Progenitor cell of endocrine pancreas (in vitro differentiated cells): ENCODE measurements around the gene ASB15. TPM values are rescaled to one million over a fixed set of nuclear protein-coding genes. Genes with fewer than 3 reads are reported as not detected.

Experiments used
- DNase-seq: peaks from one replicate; pipeline ENCODE4 v3.0.0; 2021; ENCODE audit warnings: low spot score; ENCODE audit not compliant: unreplicated experiment
- H3K27ac Mint-ChIP-seq: 2 replicates; pipeline ENCODE4 v1.8.0; 2021; ENCODE audit warnings: mild to moderate bottlenecking, moderate library complexity, mixed read lengths
- H3K27me3 Mint-ChIP-seq: 2 replicates; pipeline ENCODE4 v1.8.0; 2021; ENCODE audit warnings: mixed read lengths
- H3K36me3 Mint-ChIP-seq: 2 replicates; pipeline ENCODE4 v1.8.0; 2022; ENCODE audit warnings: mixed read lengths; ENCODE audit not compliant: insufficient read depth
- H3K4me1 Mint-ChIP-seq: 2 replicates; pipeline ENCODE4 v1.8.0; 2021; ENCODE audit warnings: low read depth, mixed read lengths
- H3K4me3 Mint-ChIP-seq: 2 replicates; pipeline ENCODE4 v1.8.0; 2021; ENCODE audit warnings: low read depth, mild to moderate bottlenecking, moderate library complexity, mixed read lengths
- H3K9me3 Mint-ChIP-seq: 2 replicates; pipeline ENCODE4 v1.8.0; 2021; ENCODE audit warnings: low read depth, mixed read lengths
- CTCF ChIP-seq: fragments of 200-600 bp; sonication (generic); IDR thresholded peaks from one replicate; pipeline ENCODE4 v1.5.0; 2021; ENCODE audit warnings: antibody characterized with exemption, mild to moderate bottlenecking; ENCODE audit not compliant: unreplicated experiment
- total RNA-seq: library from RNA; stranded (reverse); gene quantifications from 2 replicates; pipeline ENCODE4 v1.2.1, GENCODE V29; 2021

Gene ASB15
- total RNA-seq, 1 donor from 2014 or later = not detected

GRCh38 chr7:123557398-123558288, 44.0 kb upstream of the ASB15 start, which contains the start of gene NDUFA5:
Gene NDUFA5, minus strand, starts transcription at chr7:123557818. Its CDS starts 23 bp downstream, at chr7:123557795.
- no peaks in the 10 kb centered on the region for H3K9me3 Mint-ChIP-seq
- no peak within 1 kb of the TSS for H3K4me3 Mint-ChIP-seq
- H3K27me3 Mint-ChIP-seq = no peaks in the 10 kb centered on the region
- peaks cover 6% of the 10 kb centered on the region for H3K36me3 Mint-ChIP-seq
- no peak for TF ChIP-seq CTCF
- peak; percentile 93 for DNase-seq
- peaks cover 4% of the 10 kb centered on the region for H3K4me1 Mint-ChIP-seq
- H3K27ac Mint-ChIP-seq = no peak within 1 kb of the TSS

GRCh38 chr7:123558289-123558874, 43.2 kb upstream of the ASB15 start:
- no peak overlapping the region for H3K4me3 Mint-ChIP-seq
- DNase-seq = no peak
- H3K27me3 Mint-ChIP-seq = no peaks in the 10 kb centered on the region
- H3K36me3 Mint-ChIP-seq = no peaks in the 10 kb centered on the region
- H3K27ac Mint-ChIP-seq = no peak overlapping the region
- peaks cover 4% of the 10 kb centered on the region for H3K4me1 Mint-ChIP-seq
- H3K9me3 Mint-ChIP-seq = no peaks in the 10 kb centered on the region
- TF ChIP-seq CTCF = no peak

- Mint-ChIP-seq H3K36me3 (no peaks in the 10 kb centered on the region), H3K27me3 (no peaks in the 10 kb centered on the region), H3K9me3 (no peaks in the 10 kb centered on the region), H3K4me1 (peaks cover 4% of the 10 kb centered on the region), H3K4me3 (no peak overlapping the region), H3K27ac (no peak overlapping the region)
- DNase-seq = no peak
- no peak for TF ChIP-seq CTCF
These were observed 39.5 kb upstream of the ASB15 start for GRCh38 chr7:123562121-123562520.

GRCh38 chr7:123569352-123570010, 32.1 kb upstream of the ASB15 start:
- Mint-ChIP-seq H3K9me3 (no peaks in the 10 kb centered on the region), H3K4me1 (no peaks in the 10 kb centered on the region), H3K36me3 (no peaks in the 10 kb centered on the region), H3K27me3 (no peaks in the 10 kb centered on the region), H3K27ac (no peak overlapping the region), H3K4me3 (no peak overlapping the region)
- TF ChIP-seq CTCF = no peak
- no peak for DNase-seq
